OCI-LY7 (cell line): ENCODE measurements around the gene KCNE1. TPM values are rescaled to one million over a fixed set of nuclear protein-coding genes. Genes with fewer than 3 reads are reported as not detected.

ENCODE experiments used
- BruUV-seq: library from RNA; stranded (reverse); fragments of 400-500 nt; replicated peaks from 2 replicates; lab custom pipeline; 2021; lab: Mats Ljungman, UMichigan
- CTCF ChIA-PET: fragments of 300-600 bp; sonication (Branson Sonifier 250); formaldehyde crosslinking; loops from one replicate; lab custom pipeline; 2022; ENCODE audit warnings: antibody characterized with exemption; ENCODE audit not compliant: unreplicated experiment; lab: Charles Lee
- POLR2A ChIA-PET: fragments of 300-600 bp; sonication (Branson Sonifier 250); formaldehyde crosslinking; loops from one replicate; lab custom pipeline; 2022; ENCODE audit warnings: antibody characterized with exemption; lab: Charles Lee
- DNase-seq: peaks from one replicate; pipeline ENCODE4 v3.0.0-alpha.2; 2015; ENCODE audit warnings: low spot score
- H2AFZ ChIP-seq: fragments of 200-600 bp; sonication (generic), shearing (Covaris generic); 2 replicates; pipeline ENCODE4 v1.6.1; 2014; ENCODE audit warnings: mild to moderate bottlenecking, antibody characterized with exemption, low read length, moderate library complexity
- H3K27ac ChIP-seq: fragments of 200-600 bp; sonication (generic); 2 replicates; pipeline ENCODE4 v1.5.1; 2014; ENCODE audit warnings: mixed run types, low read depth, mild to moderate bottlenecking, moderate library complexity, low read length, inconsistent platforms; ENCODE audit not compliant: poor library complexity, severe bottlenecking
- H3K36me3 ChIP-seq: fragments of 200-600 bp; sonication (generic); 2 replicates; pipeline ENCODE4 v1.6.1; 2014; ENCODE audit warnings: mild to moderate bottlenecking, antibody characterized with exemption, low read length, moderate library complexity, mixed read lengths; ENCODE audit not compliant: insufficient read depth
- H3K4me1 ChIP-seq: fragments of 200-600 bp; sonication (generic); 2 replicates; pipeline ENCODE4 v1.5.1; 2014; ENCODE audit warnings: mild to moderate bottlenecking, low read length; ENCODE audit not compliant: insufficient read depth, poor library complexity, severe bottlenecking
- H3K4me2 ChIP-seq: fragments of 200-600 bp; sonication (generic); 2 replicates; pipeline ENCODE4 v1.6.1; 2014; ENCODE audit warnings: mild to moderate bottlenecking, low read length
- H3K4me3 ChIP-seq: fragments of 200-600 bp; sonication (generic); 2 replicates; pipeline ENCODE4 v1.5.1; 2014; ENCODE audit warnings: mild to moderate bottlenecking, low read depth, low read length; ENCODE audit not compliant: poor library complexity, severe bottlenecking
- H3K79me2 ChIP-seq: fragments of 200-600 bp; sonication (generic); 2 replicates; pipeline ENCODE4 v1.6.1; 2016; ENCODE audit warnings: low read depth, mild to moderate bottlenecking, low read length, moderate library complexity, mixed read lengths; ENCODE audit not compliant: insufficient read depth
- H3K9me2 ChIP-seq: fragments of 200-600 bp; sonication (generic); 2 replicates; pipeline ENCODE4 v1.6.1; 2016; ENCODE audit warnings: mild to moderate bottlenecking, low read length, mixed read lengths; ENCODE audit not compliant: insufficient read depth
- H3K9me3 ChIP-seq: fragments of 200-600 bp; sonication (generic); 2 replicates; pipeline ENCODE4 v1.6.1; 2014; ENCODE audit warnings: mild to moderate bottlenecking, mixed run types, low read length, mixed read lengths
- H4K20me1 ChIP-seq: fragments of 200-600 bp; sonication (generic); 2 replicates; pipeline ENCODE4 v1.6.1; 2014; ENCODE audit warnings: mild to moderate bottlenecking, antibody characterized with exemption, low read length, moderate library complexity, mixed read lengths; ENCODE audit not compliant: insufficient read depth
- CTCF ChIP-seq: fragments of 200-600 bp; sonication (generic); conservative IDR thresholded peaks from 2 replicates; pipeline ENCODE4 v1.5.1; 2014; ENCODE audit warnings: mild to moderate bottlenecking, antibody characterized with exemption, low read length, moderate library complexity, mixed read lengths
- EZH2phosphoT487 ChIP-seq: fragments of 200-600 bp; sonication (generic); IDR thresholded peaks from 2 replicates; pipeline ENCODE4 v1.6.1; 2018; ENCODE audit warnings: low read depth, borderline replicate concordance, mild to moderate bottlenecking, mixed run types, antibody characterized with exemption, low read length, moderate library complexity, mixed read lengths
- intact Hi-C: fragments of 100-400 bp; cut with micrococcal nuclease; formaldehyde crosslinking; loops from one replicate; pipeline ENCODE4 v1.10.0; 2022; ENCODE audit not compliant: unreplicated experiment
- total RNA-seq, 2 experiments: library from RNA; depleted of rRNA in 1 of 2; stranded (reverse); fragments of >200 nt in 1 of 2; shearing (Covaris generic) in 1 of 2; gene quantifications; 2 replicates each; pipeline ENCODE4 v1.2.3, GENCODE V29; 2014 to 2022

KCNE1 gene
- total RNA-seq, 2 experiments from 2014 or later: 0.15 TPM; not detected in 1

- Histone ChIP-seq H3K4me3 (peak overlapping the region; percentile 12), H3K27ac (no peak overlapping the region), H3K79me2 (no peaks in the 10 kb centered on the region), H3K4me1 (no peaks in the 10 kb centered on the region), H3K9me3 (no peaks in the 10 kb centered on the region), H3K9me2 (no peaks in the 10 kb centered on the region), H3K4me2 (peak overlapping the region; percentile 26; the same call in 1 of the 2 replicates), H3K36me3 (no peaks in the 10 kb centered on the region), H2AFZ (no peak overlapping the region), H4K20me1 (no peaks in the 10 kb centered on the region)
- CTCF ChIA-PET: interaction anchor here (0.7 to 1.1 kb wide), 2 partner anchors 57 to 83 kb away, joined by 3 read pairs; no protein-coding TSS in a partner anchor
- intact Hi-C loops: loop anchor here (5.0 kb wide), 1 partner anchor 56 kb away; no protein-coding TSS in a partner anchor
- BruUV-seq: no TSS peak
- no peak for TF ChIP-seq EZH2phosphoT487
- TF ChIP-seq CTCF: no peak
- no peak for DNase-seq
- POLR2A ChIA-PET: interaction anchor here (1.1 to 1.3 kb wide), 3 partner anchors 9 to 15 kb away, joined by 3 read pairs; no protein-coding TSS in a partner anchor
Measured at GRCh38 chr21:34526241-34526617, 14.2 kb upstream of the KCNE1 start.

- CTCF ChIA-PET: no interaction called here
- Histone ChIP-seq H3K79me2 (no peaks in the 10 kb centered on the region), H3K9me2 (no peaks in the 10 kb centered on the region), H3K9me3 (no peaks in the 10 kb centered on the region), H3K4me2 (no peak overlapping the region), H3K4me1 (no peaks in the 10 kb centered on the region), H3K4me3 (no peak overlapping the region), H3K36me3 (no peaks in the 10 kb centered on the region), H3K27ac (no peak overlapping the region), H2AFZ (no peak overlapping the region), H4K20me1 (no peaks in the 10 kb centered on the region)
- DNase-seq: no peak
- intact Hi-C loops: loop anchor here (5.0 kb wide), 1 partner anchor 57 kb away; no protein-coding TSS in a partner anchor
- POLR2A ChIA-PET: interaction anchor here (1.3 kb wide), 1 partner anchor 8 kb away, joined by 3 read pairs; no protein-coding TSS in a partner anchor
- no TSS peak for BruUV-seq
- TF ChIP-seq CTCF (no peak), EZH2phosphoT487 (no peak)
Measured at GRCh38 chr21:34524646-34525601, 12.9 kb upstream of the KCNE1 start.
